Stimulated activated memory B cell treated with anti-CD40 and anti-IgM and Interleukin-4, amounts not matched to agents 10 μg/mL and 1 μg/mL and 100 μg/mL, for 72 hours (primary cell): ENCODE results near the gene LMNA.

Experiments used
- ATAC-seq: fragments of 150-1000 bp; cut with Tn5 transposase; 2 replicates; pipeline ENCODE4 v1.10.0; 2021
- H3K27ac Mint-ChIP-seq: one replicate; pipeline ENCODE4 v1.8.0; 2022; ENCODE audit warnings: mild to moderate bottlenecking, mixed read lengths
- H3K27me3 Mint-ChIP-seq: one replicate; pipeline ENCODE4 v1.8.0; 2022; ENCODE audit warnings: mixed read lengths
- H3K36me3 Mint-ChIP-seq: one replicate; pipeline ENCODE4 v1.8.0; 2022; ENCODE audit warnings: mixed read lengths
- H3K4me1 Mint-ChIP-seq: one replicate; pipeline ENCODE4 v1.8.0; 2022; ENCODE audit warnings: mixed read lengths
- H3K4me3 Mint-ChIP-seq: one replicate; pipeline ENCODE4 v1.8.0; 2022; ENCODE audit warnings: mild to moderate bottlenecking, moderate library complexity, mixed read lengths
- H3K9me3 Mint-ChIP-seq: one replicate; pipeline ENCODE4 v1.8.0; 2022; ENCODE audit warnings: mixed read lengths

Gene LMNA

GRCh38 chr1:156077430-156077760, 37.1 kb upstream of the LMNA start:
- peaks cover 9% of the 10 kb centered on the region for H3K4me1 Mint-ChIP-seq
- no peaks in the 10 kb centered on the region for H3K36me3 Mint-ChIP-seq
- H3K9me3 Mint-ChIP-seq: no peaks in the 10 kb centered on the region
- no peak overlapping the region for H3K4me3 Mint-ChIP-seq
- no peak overlapping the region for H3K27ac Mint-ChIP-seq
- no peak for ATAC-seq
- no peaks in the 10 kb centered on the region for H3K27me3 Mint-ChIP-seq

- Mint-ChIP-seq H3K27ac (no peak overlapping the region), H3K4me1 (peaks cover 18% of the 10 kb centered on the region), H3K36me3 (no peaks in the 10 kb centered on the region), H3K4me3 (no peak overlapping the region), H3K9me3 (no peaks in the 10 kb centered on the region), H3K27me3 (peaks cover 8% of the 10 kb centered on the region)
- ATAC-seq: no peak
These were observed 35.8 kb upstream of the LMNA start for GRCh38 chr1:156078728-156079127.

- H3K4me3 Mint-ChIP-seq: no peak overlapping the region
These were observed 34.7 kb upstream of the LMNA start for GRCh38 chr1:156079762-156080161.

GRCh38 chr1:156080241-156080862, 34.2 kb upstream of the LMNA start:
- H3K27ac Mint-ChIP-seq: no peak overlapping the region
- H3K36me3 Mint-ChIP-seq: no peaks in the 10 kb centered on the region
- H3K4me3 Mint-ChIP-seq: no peak overlapping the region
- peaks cover 20% of the 10 kb centered on the region for H3K4me1 Mint-ChIP-seq
- ATAC-seq: no peak
- H3K27me3 Mint-ChIP-seq: peaks cover 17% of the 10 kb centered on the region
- H3K9me3 Mint-ChIP-seq: no peaks in the 10 kb centered on the region

More at GRCh38 chr1:156079762-156080161, 34.7 kb upstream of the LMNA start:
- no peaks in the 10 kb centered on the region for H3K36me3 Mint-ChIP-seq
- no peak for ATAC-seq
- peaks cover 17% of the 10 kb centered on the region for H3K27me3 Mint-ChIP-seq
- no peak overlapping the region for H3K27ac Mint-ChIP-seq
- peaks cover 24% of the 10 kb centered on the region for H3K4me1 Mint-ChIP-seq
- H3K9me3 Mint-ChIP-seq: no peaks in the 10 kb centered on the region

- Mint-ChIP-seq H3K4me1 (peaks cover 16% of the 10 kb centered on the region), H3K9me3 (no peaks in the 10 kb centered on the region), H3K4me3 (no peak overlapping the region), H3K36me3 (no peaks in the 10 kb centered on the region), H3K27me3 (peaks cover 17% of the 10 kb centered on the region), H3K27ac (no peak overlapping the region)
- no peak for ATAC-seq
These were observed 33.7 kb upstream of the LMNA start for GRCh38 chr1:156080863-156081179.

GRCh38 chr1:156081180-156081916, 33.2 kb upstream of the LMNA start:
- Mint-ChIP-seq H3K4me1 (peaks cover 15% of the 10 kb centered on the region), H3K27ac (no peak overlapping the region), H3K27me3 (peaks cover 21% of the 10 kb centered on the region), H3K4me3 (peak overlapping the region; percentile 81), H3K9me3 (no peaks in the 10 kb centered on the region), H3K36me3 (no peaks in the 10 kb centered on the region)
- no peak for ATAC-seq

GRCh38 chr1:156081917-156082308, 32.6 kb upstream of the LMNA start:
- H3K27me3 Mint-ChIP-seq: peaks cover 27% of the 10 kb centered on the region
- no peak for ATAC-seq
- peak overlapping the region; percentile 81 for H3K4me3 Mint-ChIP-seq
- no peaks in the 10 kb centered on the region for H3K36me3 Mint-ChIP-seq
- H3K27ac Mint-ChIP-seq: no peak overlapping the region
- peaks cover 15% of the 10 kb centered on the region for H3K4me1 Mint-ChIP-seq
- no peaks in the 10 kb centered on the region for H3K9me3 Mint-ChIP-seq

- ATAC-seq: peak; percentile 76
- no peaks in the 10 kb centered on the region for H3K36me3 Mint-ChIP-seq
- no peak within 1 kb of the TSS for H3K27ac Mint-ChIP-seq
- H3K4me3 Mint-ChIP-seq: peak within 1 kb of the TSS; percentile 81
- no peaks in the 10 kb centered on the region for H3K9me3 Mint-ChIP-seq
- peaks cover 33% of the 10 kb centered on the region for H3K27me3 Mint-ChIP-seq
- peaks cover 15% of the 10 kb centered on the region for H3K4me1 Mint-ChIP-seq
These were observed 32.0 kb upstream of the LMNA start, which contains the start of gene MEX3A for GRCh38 chr1:156082309-156083091. MEX3A (minus strand) TSS chr1:156082465; CDS start chr1:156081998, 467 bp downstream.

- ATAC-seq: no peak
- H3K4me1 Mint-ChIP-seq: peaks cover 15% of the 10 kb centered on the region
- H3K4me3 Mint-ChIP-seq: no peak overlapping the region
- no peaks in the 10 kb centered on the region for H3K36me3 Mint-ChIP-seq
- H3K9me3 Mint-ChIP-seq: no peaks in the 10 kb centered on the region
- peaks cover 41% of the 10 kb centered on the region for H3K27me3 Mint-ChIP-seq
- no peak overlapping the region for H3K27ac Mint-ChIP-seq
These were observed 30.4 kb upstream of the LMNA start for GRCh38 chr1:156083800-156084790.

- no peaks in the 10 kb centered on the region for H3K36me3 Mint-ChIP-seq
- no peak for ATAC-seq
- no peaks in the 10 kb centered on the region for H3K9me3 Mint-ChIP-seq
- no peak overlapping the region for H3K27ac Mint-ChIP-seq
- H3K27me3 Mint-ChIP-seq: peaks cover 59% of the 10 kb centered on the region
- H3K4me3 Mint-ChIP-seq: no peak overlapping the region
- H3K4me1 Mint-ChIP-seq: peaks cover 31% of the 10 kb centered on the region
These were observed 28.3 kb upstream of the LMNA start for GRCh38 chr1:156086256-156086662.

GRCh38 chr1:156089704-156090103, 24.8 kb upstream of the LMNA start:
- Mint-ChIP-seq H3K27ac (no peak overlapping the region), H3K36me3 (no peaks in the 10 kb centered on the region), H3K27me3 (peaks cover 42% of the 10 kb centered on the region), H3K4me3 (no peak overlapping the region), H3K9me3 (no peaks in the 10 kb centered on the region), H3K4me1 (peaks cover 25% of the 10 kb centered on the region)
- no peak for ATAC-seq

GRCh38 chr1:156090138-156090839, 24.2 kb upstream of the LMNA start:
- peaks cover 42% of the 10 kb centered on the region for H3K27me3 Mint-ChIP-seq
- no peak overlapping the region for H3K4me3 Mint-ChIP-seq
- H3K36me3 Mint-ChIP-seq: no peaks in the 10 kb centered on the region
- no peak for ATAC-seq
- no peak overlapping the region for H3K27ac Mint-ChIP-seq
- peaks cover 25% of the 10 kb centered on the region for H3K4me1 Mint-ChIP-seq
- H3K9me3 Mint-ChIP-seq: no peaks in the 10 kb centered on the region

GRCh38 chr1:156090840-156091188, 23.7 kb upstream of the LMNA start:
- no peaks in the 10 kb centered on the region for H3K36me3 Mint-ChIP-seq
- ATAC-seq: peak; percentile 95
- H3K27ac Mint-ChIP-seq: no peak overlapping the region
- H3K4me1 Mint-ChIP-seq: peaks cover 31% of the 10 kb centered on the region
- H3K9me3 Mint-ChIP-seq: no peaks in the 10 kb centered on the region
- no peak overlapping the region for H3K4me3 Mint-ChIP-seq
- peaks cover 42% of the 10 kb centered on the region for H3K27me3 Mint-ChIP-seq

- no peak for ATAC-seq
- Mint-ChIP-seq H3K27me3 (peaks cover 35% of the 10 kb centered on the region), H3K4me3 (no peak overlapping the region), H3K36me3 (no peaks in the 10 kb centered on the region), H3K27ac (no peak overlapping the region), H3K9me3 (no peaks in the 10 kb centered on the region), H3K4me1 (peaks cover 39% of the 10 kb centered on the region)
These were observed 22.9 kb upstream of the LMNA start for GRCh38 chr1:156091610-156092009.
